GM23248 (cell line): Measurements from ENCODE around the gene CYB5D1. TPM values are rescaled to one million over a fixed set of nuclear protein-coding genes. Genes with fewer than 3 reads are reported as not detected.

Experiments
- DNase-seq: peaks from one replicate; pipeline ENCODE4 v3.0.0-alpha.2; 2015
- H2AFZ ChIP-seq: fragments of 200-600 bp; sonication (generic); 2 replicates; pipeline ENCODE4 v1.6.1; 2016; ENCODE audit warnings: antibody characterized with exemption
- H3F3A ChIP-seq: fragments of 200-600 bp; sonication (generic); 2 replicates; pipeline ENCODE4 v1.6.1; 2016; ENCODE audit warnings: mild to moderate bottlenecking, antibody characterized with exemption, mixed run types; ENCODE audit not compliant: insufficient read depth
- H3K27ac ChIP-seq: fragments of 200-600 bp; sonication (generic); 2 replicates; pipeline ENCODE4 v1.5.1; 2016; ENCODE audit warnings: mild to moderate bottlenecking
- H3K27me3 ChIP-seq: fragments of 200-600 bp; sonication (generic); replicated peaks from 2 replicates; pipeline ENCODE4 v1.6.1; 2016; ENCODE audit warnings: mild to moderate bottlenecking; ENCODE audit not compliant: insufficient read depth
- H3K36me3 ChIP-seq: fragments of 200-600 bp; sonication (generic); 2 replicates; pipeline ENCODE4 v1.6.1; 2016; ENCODE audit warnings: low read depth, mild to moderate bottlenecking
- H3K4me1 ChIP-seq: fragments of 200-600 bp; sonication (generic); 2 replicates; pipeline ENCODE4 v1.6.1; 2016; ENCODE audit warnings: mild to moderate bottlenecking; ENCODE audit not compliant: insufficient read depth
- H3K4me2 ChIP-seq: fragments of 200-600 bp; sonication (generic); one replicate; pipeline ENCODE4 v1.6.1; 2016; ENCODE audit warnings: mild to moderate bottlenecking; ENCODE audit not compliant: unreplicated experiment
- H3K4me3 ChIP-seq: fragments of 200-600 bp; sonication (generic); 2 replicates; pipeline ENCODE4 v1.5.1; 2016; ENCODE audit warnings: mild to moderate bottlenecking
- H3K79me2 ChIP-seq: fragments of 200-600 bp; sonication (generic); 2 replicates; pipeline ENCODE4 v1.6.1; 2016; ENCODE audit warnings: mild to moderate bottlenecking; ENCODE audit not compliant: insufficient read depth
- H3K9ac ChIP-seq: fragments of 200-600 bp; sonication (generic); 2 replicates; pipeline ENCODE4 v1.6.1; 2016; ENCODE audit warnings: mild to moderate bottlenecking
- H3K9me2 ChIP-seq: fragments of 200-600 bp; sonication (generic); 2 replicates; pipeline ENCODE4 v1.6.1; 2016; ENCODE audit warnings: mixed run types, mild to moderate bottlenecking, moderate library complexity; ENCODE audit not compliant: insufficient read depth
- H3K9me3 ChIP-seq: fragments of 200-600 bp; sonication (generic); one replicate; pipeline ENCODE4 v1.6.1; 2017; ENCODE audit warnings: low read depth
- H4K20me1 ChIP-seq: fragments of 200-600 bp; sonication (generic); 2 replicates; pipeline ENCODE4 v1.6.0; 2016; ENCODE audit not compliant: insufficient read depth
- EZH2 ChIP-seq: fragments of 200-600 bp; sonication (generic); IDR thresholded peaks from 2 replicates; pipeline ENCODE4 v1.6.1; 2018; ENCODE audit warnings: antibody characterized with exemption, mild to moderate bottlenecking; ENCODE audit not compliant: insufficient read depth, poor library complexity, severe bottlenecking
- EZH2phosphoT487 ChIP-seq: fragments of 200-600 bp; sonication (generic); IDR thresholded peaks from 2 replicates; pipeline ENCODE4 v1.6.1; 2018; ENCODE audit warnings: antibody characterized with exemption, moderate library complexity, mild to moderate bottlenecking, low read depth; ENCODE audit not compliant: insufficient read depth
- WGBS, 2 experiments: methylation state at CpG; one replicate each; pipeline ENCODE4 v1.1.6; 2015 to 2017; ENCODE audit warnings: low lambda C conversion rate in 2 of 2, low coverage in 1 of 2; ENCODE audit errors: missing lambda C conversion rate in 2 of 2; 5-methylcytosine and 5-hydroxymethylcytosine counted together
- in situ Hi-C: fragments of 300-500 bp; cut with MboI; formaldehyde crosslinking; loops from 2 replicates; pipeline ENCODE4 v1.15.0; 2020
- polyA plus RNA-seq: library from polyadenylated mRNA; unstranded; fragments of >200 nt; fragmentation: Nextera tagmentation; extraction: Ambion mirVana; gene quantifications from 2 replicates; pipeline ENCODE4 v1.2.1, GENCODE V29; 2016
- total RNA-seq: library from RNA; depleted of rRNA; stranded (reverse); fragments of >200 nt; shearing (Covaris generic); gene quantifications from 2 replicates; pipeline ENCODE4 v1.2.3, GENCODE V29; 2014

The CYB5D1 gene
- total and polyA plus RNA-seq, 2 experiments from 2014 or later, result 9.9 to 11.0 TPM

DNA sequence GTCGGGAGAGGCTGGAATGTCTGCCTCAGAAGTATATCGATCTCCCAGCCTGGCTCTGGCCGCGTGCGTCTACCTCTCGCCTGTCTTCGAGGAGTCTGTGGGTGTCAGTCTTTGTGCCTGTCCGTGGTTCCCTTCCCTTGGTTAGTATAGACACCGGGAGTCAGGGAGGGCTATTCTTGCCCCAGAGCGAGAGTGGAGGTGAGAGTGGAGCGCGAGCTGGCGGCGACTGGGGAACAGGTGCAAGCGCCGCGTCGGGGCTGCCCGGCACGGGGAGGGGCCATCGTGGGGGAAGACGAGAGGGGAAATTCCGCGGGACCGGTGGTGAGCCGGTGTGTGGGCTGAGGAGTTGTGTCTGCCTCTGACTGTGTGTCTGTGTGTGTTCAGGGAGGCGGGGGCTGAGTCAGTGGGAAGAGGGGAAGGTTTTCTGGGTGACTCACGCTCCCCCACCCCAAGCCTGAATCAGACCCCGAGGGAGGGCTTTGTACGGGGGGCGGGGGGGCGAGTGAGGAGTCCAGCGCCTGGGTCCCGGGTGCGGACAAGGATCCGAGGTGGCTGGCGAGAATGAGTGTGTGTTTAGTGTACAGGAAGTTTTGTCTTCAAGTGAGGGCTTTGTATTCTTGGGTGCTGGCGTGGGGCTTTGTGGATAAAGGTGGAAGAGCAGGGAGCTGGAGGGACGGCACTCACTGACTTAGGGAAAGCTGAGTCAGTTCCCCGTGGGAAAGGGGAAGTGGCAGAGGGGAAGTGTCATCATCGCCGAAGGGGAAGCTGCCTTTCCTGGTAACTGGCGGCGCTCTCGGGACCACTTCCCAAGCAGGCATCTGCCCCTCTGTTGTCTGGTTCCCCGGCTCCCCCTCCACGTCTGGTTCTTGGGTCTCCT is 15.2 kb upstream of the CYB5D1 start:
- peak overlapping the region; percentile 100 for H3K4me2 ChIP-seq
- 1 to 2% methylated on average over 31 to 46 of the region's 47 CpGs for WGBS, 2 experiments
- peak overlapping the region; percentile 99 for H3K27ac ChIP-seq
- H3K9me2 ChIP-seq, result no peaks in the 10 kb centered on the region
- DNase-seq, result peak; percentile 97
- TF ChIP-seq EZH2phosphoT487 (no peak), EZH2 (no peak)
- H3K4me1 ChIP-seq, result peaks cover 12% of the 10 kb centered on the region
- no peaks in the 10 kb centered on the region for H3K36me3 ChIP-seq
- peaks cover 20% of the 10 kb centered on the region for H3F3A ChIP-seq
- H2AFZ ChIP-seq, result peak overlapping the region; percentile 71
- peak overlapping the region; percentile 97 for H3K9ac ChIP-seq
- peak overlapping the region; percentile 79 for H3K4me3 ChIP-seq
- H4K20me1 ChIP-seq, result no peaks in the 10 kb centered on the region
- H3K79me2 ChIP-seq, result peaks cover 46% of the 10 kb centered on the region
- in situ Hi-C loops, result no loop called here
- H3K9me3 ChIP-seq, result no peaks in the 10 kb centered on the region
- no peaks in the 10 kb centered on the region for H3K27me3 ChIP-seq

DNA sequence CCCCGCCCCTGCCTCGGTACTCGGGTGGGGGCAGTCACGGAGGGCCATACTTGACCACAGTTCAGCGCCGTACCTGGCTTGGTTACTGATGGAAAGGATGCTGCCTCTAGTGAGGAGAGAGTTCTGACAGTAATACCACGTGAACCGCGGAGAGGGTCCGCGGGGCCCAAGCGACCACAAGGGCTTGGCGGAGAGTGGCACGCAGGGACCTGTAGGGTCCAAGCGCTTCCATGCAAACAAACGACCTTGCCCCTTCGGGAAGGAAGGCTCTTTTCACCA is 14.6 kb upstream of the CYB5D1 start:
- peaks cover 48% of the 10 kb centered on the region for H3K79me2 ChIP-seq
- WGBS, 2 experiments, result 1% methylated on average over 16 of the region's 17 CpGs
- in situ Hi-C loops, result no loop called here

DNA sequence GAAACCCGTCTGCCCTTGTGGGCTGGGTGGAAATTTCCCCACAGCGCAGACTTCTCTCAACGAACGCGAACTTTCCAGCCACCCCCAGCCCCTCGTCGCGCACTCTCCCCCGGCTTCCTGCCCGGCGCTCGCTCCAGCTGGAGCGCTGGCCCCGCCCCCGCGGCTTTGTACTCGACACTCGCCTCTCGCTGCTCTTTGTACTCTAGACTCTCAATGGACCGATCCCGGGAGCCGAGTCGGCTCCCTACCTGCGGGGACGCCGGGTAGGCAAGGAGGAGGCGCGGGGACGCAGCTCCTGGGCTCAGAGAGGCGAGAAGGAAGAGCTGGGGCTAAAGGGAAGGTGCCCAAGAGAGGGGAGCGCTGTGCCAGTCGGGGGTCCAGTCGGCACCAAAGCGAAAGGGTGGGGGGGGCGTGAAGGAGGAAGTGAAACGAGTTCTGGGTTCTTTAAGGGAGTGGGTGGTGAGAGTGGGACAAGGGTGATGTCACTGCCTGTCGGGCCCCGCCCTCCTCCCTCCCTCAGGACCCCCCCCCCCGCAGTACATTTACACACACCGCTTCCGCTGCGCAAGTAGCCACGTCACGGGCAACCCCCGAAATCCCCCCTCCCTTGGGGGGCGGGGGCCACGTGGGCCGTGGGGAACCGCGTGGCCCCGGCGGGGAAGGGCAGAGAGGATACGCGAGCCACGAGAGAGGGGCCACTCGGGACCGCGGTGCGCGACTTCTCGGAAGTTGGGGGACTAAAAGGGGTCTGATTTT is 14.1 kb upstream of the CYB5D1 start:
- 0 to 1% methylated on average over 43 to 61 of the region's 61 CpGs for WGBS, 2 experiments
- Histone ChIP-seq H3K36me3 (no peaks in the 10 kb centered on the region), H2AFZ (peak overlapping the region; percentile 40), H3K27me3 (no peaks in the 10 kb centered on the region), H3K4me1 (peaks cover 7% of the 10 kb centered on the region; the same call in 1 of the 2 replicates), H3K27ac (peak overlapping the region; percentile 99), H3K9me2 (no peaks in the 10 kb centered on the region), H3F3A (peaks cover 18% of the 10 kb centered on the region), H3K9ac (peak overlapping the region; percentile 97), H3K4me3 (peak overlapping the region; percentile 79), H3K4me2 (peak overlapping the region; percentile 100), H4K20me1 (no peaks in the 10 kb centered on the region), H3K79me2 (peaks cover 47% of the 10 kb centered on the region), H3K9me3 (no peaks in the 10 kb centered on the region)
- in situ Hi-C loops, result no loop called here
- TF ChIP-seq EZH2, result no peak
- TF ChIP-seq EZH2phosphoT487, result no peak
- DNase-seq, result peak; percentile 94

More for the DNA sequence above, 14.6 kb upstream of the CYB5D1 start:
- H3K9me3 ChIP-seq, result no peaks in the 10 kb centered on the region
- H3K9ac ChIP-seq, result peak overlapping the region; percentile 97
- peak overlapping the region; percentile 100 for H3K4me2 ChIP-seq
- peaks cover 9% of the 10 kb centered on the region; the same call in 1 of the 2 replicates for H3K4me1 ChIP-seq
- peak overlapping the region; percentile 40; the same call in 1 of the 2 replicates for H2AFZ ChIP-seq
- TF ChIP-seq EZH2phosphoT487, result no peak
- no peak for TF ChIP-seq EZH2
- H3K27ac ChIP-seq, result peak overlapping the region; percentile 99
- peak overlapping the region; percentile 79 for H3K4me3 ChIP-seq
- H3K9me2 ChIP-seq, result no peaks in the 10 kb centered on the region
- peaks cover 18% of the 10 kb centered on the region for H3F3A ChIP-seq
- DNase-seq, result no peak
- no peaks in the 10 kb centered on the region for H3K27me3 ChIP-seq
- H4K20me1 ChIP-seq, result no peaks in the 10 kb centered on the region
- H3K36me3 ChIP-seq, result no peaks in the 10 kb centered on the region

DNA sequence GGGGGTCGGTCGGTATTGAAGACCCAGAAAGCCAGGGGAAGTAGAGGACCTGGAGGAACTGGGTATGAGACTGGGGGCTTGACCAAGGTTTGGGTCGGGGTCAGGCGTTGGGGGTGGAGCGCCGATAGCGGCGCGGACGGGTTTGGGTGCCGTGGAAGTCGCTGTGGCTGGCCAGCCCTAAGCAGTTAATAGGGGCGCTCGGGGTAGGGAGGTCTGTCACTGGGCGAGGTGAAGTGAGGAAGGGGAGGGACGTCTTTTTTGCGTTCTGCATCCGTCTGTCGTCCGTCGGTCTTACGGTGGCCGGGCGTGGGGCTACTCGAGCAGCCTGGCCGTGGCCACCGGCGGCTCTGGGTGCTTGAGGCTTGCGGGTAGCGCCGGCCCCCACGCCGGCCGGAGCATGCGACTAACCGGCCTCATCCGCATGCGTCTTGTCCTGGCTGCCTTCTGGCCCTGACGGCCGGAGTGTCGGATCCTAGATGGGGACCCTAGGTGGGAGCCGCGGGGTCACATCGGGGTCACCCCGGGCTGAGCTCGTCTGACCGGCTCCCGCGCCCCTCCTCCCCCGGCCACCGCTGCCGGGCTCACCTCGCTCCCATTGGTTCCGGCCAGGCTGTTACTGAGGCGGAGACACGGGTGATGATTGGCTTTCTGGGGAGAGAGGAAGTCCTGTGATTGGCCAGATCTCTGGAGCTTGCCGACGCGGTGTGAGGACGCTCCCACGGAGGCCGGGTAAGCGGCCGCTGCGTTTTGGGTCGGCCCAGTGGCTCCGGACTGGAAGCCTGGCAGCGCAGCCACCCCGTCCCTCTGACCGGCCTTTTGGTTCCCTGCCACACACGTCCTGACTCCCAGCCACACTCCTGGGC is 13.3 kb upstream of the CYB5D1 start:
- Histone ChIP-seq H3K36me3 (no peaks in the 10 kb centered on the region; the same call in 1 of the 2 replicates), H3K4me1 (peaks cover 6% of the 10 kb centered on the region; the same call in 1 of the 2 replicates), H3K79me2 (peaks cover 48% of the 10 kb centered on the region), H3K27me3 (no peaks in the 10 kb centered on the region), H3K4me3 (peak overlapping the region; percentile 79), H3K9me2 (no peaks in the 10 kb centered on the region), H2AFZ (peak overlapping the region; percentile 56; the same call in 1 of the 2 replicates), H3K9me3 (no peaks in the 10 kb centered on the region), H3F3A (peaks cover 18% of the 10 kb centered on the region), H4K20me1 (no peaks in the 10 kb centered on the region), H3K27ac (peak overlapping the region; percentile 99), H3K4me2 (peak overlapping the region; percentile 100), H3K9ac (peak overlapping the region; percentile 97)
- 0 to 2% methylated on average over 69 to 70 of the region's 71 CpGs for WGBS, 2 experiments
- DNase-seq, result peak; percentile 99
- TF ChIP-seq EZH2phosphoT487 (no peak), EZH2 (no peak)
- in situ Hi-C loops, result no loop called here
